AG04449 (cell line): ENCODE results near the gene GRK1.

ENCODE experiments used
- CTCF ChIA-PET: fragments of 350-600 bp; formaldehyde crosslinking; extraction: SDS; loops from one replicate; lab custom pipeline; 2021; ENCODE audit warnings: antibody characterized with exemption; lab: Yijun Ruan, JAX
- POLR2A ChIA-PET: fragments of 400-600, 350-600 bp; formaldehyde crosslinking; extraction: SDS; loops from one replicate; lab custom pipeline; 2020; ENCODE audit warnings: antibody characterized with exemption, inconsistent platforms; lab: Yijun Ruan, JAX
- DNase-seq: peaks from one replicate; pipeline ENCODE4 v3.0.0-alpha.2; 2010; ENCODE audit warnings: low read depth, low spot score
- H3K4me3 ChIP-seq: 2 replicates; pipeline ENCODE4 v1.5.1; 2011; ENCODE audit warnings: low read depth, mild to moderate bottlenecking, control low read depth, low read length
- TF ChIP-seq, protein P1 (sequence below): IDR thresholded peaks from one replicate; pipeline ENCODE4 v1.5.1; 2011; ENCODE audit warnings: mild to moderate bottlenecking, moderate library complexity, low read length, control low read depth, inconsistent platforms; ENCODE audit not compliant: insufficient read depth; ENCODE audit errors: missing control alignments

Gene GRK1

DNA sequence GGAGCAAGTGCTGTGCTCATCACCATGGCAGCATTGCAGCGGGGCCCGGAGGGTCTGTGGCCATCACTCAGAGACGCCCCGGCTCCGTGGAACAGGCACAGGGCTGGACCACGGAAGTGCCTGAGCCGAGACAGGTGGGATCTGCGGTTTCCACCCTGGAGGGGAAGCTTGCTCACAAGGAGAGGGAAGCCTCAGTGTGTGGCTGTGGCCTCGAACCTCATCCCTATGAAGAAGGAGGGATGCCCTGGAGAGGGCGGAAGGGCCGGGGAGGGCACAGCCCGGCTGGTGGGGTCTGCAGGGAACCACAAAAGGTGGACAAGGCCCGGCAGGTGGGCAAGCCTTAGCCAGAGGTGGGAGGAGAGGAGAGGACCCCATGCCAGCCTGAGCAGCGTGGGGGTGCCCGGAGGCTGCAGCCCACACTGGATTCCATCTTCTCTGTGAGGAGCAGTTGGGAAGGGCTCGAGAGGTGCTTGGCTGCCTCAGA lies 61.6 kb downstream of the GRK1 start:
- DNase-seq = no peak
- POLR2A ChIA-PET = no interaction called here

DNA sequence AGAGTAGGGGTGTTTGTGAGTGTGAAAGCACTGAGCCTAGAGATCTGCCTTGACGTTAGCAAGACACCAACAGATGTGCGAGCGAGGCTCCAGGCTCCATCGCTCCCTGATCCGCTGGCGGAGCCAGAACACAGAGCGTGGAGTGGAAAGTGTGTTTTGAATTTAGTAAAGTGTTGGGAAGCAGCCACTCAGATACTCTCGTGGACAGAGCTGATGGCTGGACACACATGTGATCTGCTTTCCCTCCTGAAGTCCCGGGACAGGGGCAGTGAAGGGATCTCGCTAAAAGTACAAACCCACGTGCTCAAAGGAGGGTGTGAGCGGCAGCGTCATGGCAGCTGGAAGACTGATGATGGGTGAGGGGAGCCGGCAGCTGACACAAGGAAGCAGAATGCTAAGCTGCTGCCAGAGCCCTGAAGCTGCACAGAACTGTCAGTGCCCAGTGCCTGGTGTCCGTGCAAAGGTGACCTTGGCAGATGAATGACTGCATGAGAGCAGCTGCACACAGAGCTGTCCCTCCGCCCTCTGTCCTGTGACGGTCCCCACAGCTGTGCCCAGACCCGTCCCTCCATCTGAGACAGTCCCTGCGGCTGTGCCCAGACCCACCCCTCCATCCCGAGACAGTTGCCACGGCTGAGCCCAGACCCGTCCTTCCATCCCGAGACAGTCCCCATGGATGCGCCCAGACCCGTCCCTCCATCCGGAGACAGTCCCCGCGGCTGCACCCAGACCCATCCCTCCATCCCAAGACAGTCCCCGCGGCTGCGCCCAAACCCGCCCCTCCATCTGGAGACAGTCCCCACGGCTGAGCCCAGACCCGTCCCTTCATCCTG lies 62.4 kb downstream of the GRK1 start:
- TF ChIP-seq, protein P1, sequence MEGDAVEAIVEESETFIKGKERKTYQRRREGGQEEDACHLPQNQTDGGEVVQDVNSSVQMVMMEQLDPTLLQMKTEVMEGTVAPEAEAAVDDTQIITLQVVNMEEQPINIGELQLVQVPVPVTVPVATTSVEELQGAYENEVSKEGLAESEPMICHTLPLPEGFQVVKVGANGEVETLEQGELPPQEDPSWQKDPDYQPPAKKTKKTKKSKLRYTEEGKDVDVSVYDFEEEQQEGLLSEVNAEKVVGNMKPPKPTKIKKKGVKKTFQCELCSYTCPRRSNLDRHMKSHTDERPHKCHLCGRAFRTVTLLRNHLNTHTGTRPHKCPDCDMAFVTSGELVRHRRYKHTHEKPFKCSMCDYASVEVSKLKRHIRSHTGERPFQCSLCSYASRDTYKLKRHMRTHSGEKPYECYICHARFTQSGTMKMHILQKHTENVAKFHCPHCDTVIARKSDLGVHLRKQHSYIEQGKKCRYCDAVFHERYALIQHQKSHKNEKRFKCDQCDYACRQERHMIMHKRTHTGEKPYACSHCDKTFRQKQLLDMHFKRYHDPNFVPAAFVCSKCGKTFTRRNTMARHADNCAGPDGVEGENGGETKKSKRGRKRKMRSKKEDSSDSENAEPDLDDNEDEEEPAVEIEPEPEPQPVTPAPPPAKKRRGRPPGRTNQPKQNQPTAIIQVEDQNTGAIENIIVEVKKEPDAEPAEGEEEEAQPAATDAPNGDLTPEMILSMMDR = no peak
- CTCF ChIA-PET = interaction anchor here (0.7 kb wide), 1 partner anchor 498 kb away, joined by 3 read pairs; no protein-coding TSS in a partner anchor
- H3K4me3 ChIP-seq = no peak overlapping the region
- POLR2A ChIA-PET = no interaction called here
- no peak for DNase-seq

More for the DNA sequence above, 61.6 kb downstream of the GRK1 start:
- CTCF ChIA-PET = no interaction called here
- no peak overlapping the region for H3K4me3 ChIP-seq
- TF ChIP-seq, protein P1 = no peak

DNA sequence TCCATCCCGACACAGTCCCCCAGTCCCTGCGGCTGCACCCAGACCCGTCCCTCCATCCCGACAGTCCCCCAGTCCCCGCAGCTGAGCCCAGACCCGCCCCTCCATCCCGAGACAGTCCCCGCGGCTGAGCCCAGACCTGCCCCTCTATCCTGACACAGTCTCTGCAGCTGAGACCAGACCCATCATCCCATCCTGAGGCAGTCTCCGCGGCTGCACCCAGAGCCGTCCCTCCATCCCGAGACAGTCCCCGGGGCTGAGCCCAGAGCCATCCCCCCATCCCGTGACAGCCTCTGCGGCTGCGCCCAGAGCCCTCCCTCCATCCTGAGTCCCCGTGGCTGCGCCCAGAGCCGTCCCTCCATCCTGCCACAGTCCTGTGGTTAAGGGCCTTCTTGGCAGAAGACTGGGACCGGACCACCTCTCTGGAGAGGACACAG lies 63.3 kb downstream of the GRK1 start:
- ChIA-PET CTCF (no interaction called here), POLR2A (no interaction called here)
- TF ChIP-seq, protein P1 = no peak
- no peak overlapping the region for H3K4me3 ChIP-seq
- no peak for DNase-seq

DNA sequence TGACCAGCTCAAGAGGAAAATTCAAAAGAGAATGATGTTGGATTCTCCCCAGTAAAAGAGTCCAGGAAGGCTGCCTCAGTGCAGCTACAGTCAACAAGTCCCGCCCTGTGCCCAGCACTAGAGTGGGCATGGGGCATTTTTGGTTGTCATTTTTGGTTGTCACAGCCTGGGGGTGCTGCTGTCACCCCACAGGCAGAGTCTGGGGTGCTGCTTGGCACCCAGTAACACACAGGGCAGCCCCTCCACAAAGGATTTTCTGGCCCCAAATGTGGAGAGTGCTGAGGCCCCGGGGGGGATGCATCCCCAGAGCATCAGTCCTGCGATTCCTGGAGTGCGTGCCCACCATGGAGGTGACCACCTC lies 63.8 kb downstream of the GRK1 start:
- no peak overlapping the region for H3K4me3 ChIP-seq
- CTCF ChIA-PET = no interaction called here
- no peak for DNase-seq
- POLR2A ChIA-PET = no interaction called here
- TF ChIP-seq, protein P1 = no peak

DNA sequence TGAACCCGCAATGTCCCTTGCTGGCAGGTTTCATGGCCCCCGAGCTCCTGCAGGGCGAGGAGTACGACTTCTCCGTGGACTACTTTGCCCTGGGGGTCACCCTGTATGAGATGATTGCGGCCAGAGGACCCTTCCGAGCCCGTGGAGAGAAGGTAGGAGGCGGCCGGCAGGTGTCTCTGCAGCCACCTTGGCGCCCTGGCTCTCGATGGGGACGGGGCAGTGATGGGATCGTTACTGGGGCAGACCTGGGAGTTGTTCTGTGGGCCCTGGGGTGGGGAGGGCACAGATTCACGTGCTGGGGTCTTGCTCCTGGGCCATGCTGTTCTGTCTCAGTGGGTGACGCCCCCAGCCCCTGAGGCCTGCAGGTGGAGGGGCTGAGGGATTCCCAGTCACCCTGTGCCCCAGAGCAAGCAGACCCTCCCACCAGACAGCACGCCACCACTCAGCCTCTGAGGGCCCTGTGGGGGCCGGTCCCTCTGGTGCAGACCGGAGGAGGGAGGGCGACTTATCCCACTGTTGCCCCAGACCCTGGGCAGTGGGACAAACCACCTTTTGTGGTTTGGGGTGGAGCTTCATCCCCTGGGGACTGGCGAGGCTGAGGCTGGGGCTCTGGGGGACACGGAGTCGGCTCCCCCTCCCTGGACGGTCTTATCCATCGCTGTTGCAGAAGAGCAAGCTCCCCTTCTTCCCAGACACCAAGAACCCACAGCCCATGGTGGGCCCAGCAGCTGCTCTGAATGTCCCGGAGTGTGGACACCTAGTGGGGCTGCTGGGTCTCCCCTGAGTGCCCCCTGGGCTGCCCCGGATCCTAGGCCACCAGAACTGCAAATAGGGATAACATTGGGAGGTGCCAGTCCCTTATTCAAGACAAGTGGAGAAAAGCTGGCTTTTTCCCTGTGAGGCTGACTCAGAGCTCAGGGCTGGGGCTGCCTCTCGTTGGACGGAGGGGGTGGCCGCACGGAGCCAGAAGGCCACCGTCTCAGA lies 64.5 kb downstream of the GRK1 start:
- TF ChIP-seq, protein P1 = no peak
- no peak for DNase-seq
- H3K4me3 ChIP-seq = no peak overlapping the region
- ChIA-PET CTCF (no interaction called here), POLR2A (no interaction called here)
